ENCODE measurements around the gene PVALEF.
"Not testable (repeated sequence)": the region's sequence is repeated elsewhere in the genome, so short reads cannot be mapped to it uniquely, and the experiment has no call there.

PVALEF gene

DNA sequence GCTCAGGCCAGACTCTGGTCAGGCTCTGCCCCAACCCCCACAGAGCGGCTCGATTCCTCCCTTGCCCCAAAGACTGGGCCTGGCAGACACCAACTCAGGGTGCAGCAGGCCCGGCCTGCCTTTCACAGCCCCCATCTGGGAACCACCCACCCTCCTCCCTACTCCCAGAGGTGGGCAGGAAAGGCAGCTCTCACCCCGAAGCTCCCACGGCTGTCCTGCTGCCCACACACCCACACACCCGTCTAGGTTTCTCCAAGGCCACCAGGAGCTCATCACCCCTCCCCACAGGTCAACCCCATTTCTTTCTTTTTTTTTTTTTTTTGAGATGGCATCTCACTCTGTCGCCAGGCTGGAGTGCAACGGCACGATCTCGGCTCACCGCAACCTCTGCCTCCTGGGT, 53.7 kb downstream of the PVALEF start:
- DNase-seq (ENCODE audit: low read depth in 2 of 2), result no peak

DNA sequence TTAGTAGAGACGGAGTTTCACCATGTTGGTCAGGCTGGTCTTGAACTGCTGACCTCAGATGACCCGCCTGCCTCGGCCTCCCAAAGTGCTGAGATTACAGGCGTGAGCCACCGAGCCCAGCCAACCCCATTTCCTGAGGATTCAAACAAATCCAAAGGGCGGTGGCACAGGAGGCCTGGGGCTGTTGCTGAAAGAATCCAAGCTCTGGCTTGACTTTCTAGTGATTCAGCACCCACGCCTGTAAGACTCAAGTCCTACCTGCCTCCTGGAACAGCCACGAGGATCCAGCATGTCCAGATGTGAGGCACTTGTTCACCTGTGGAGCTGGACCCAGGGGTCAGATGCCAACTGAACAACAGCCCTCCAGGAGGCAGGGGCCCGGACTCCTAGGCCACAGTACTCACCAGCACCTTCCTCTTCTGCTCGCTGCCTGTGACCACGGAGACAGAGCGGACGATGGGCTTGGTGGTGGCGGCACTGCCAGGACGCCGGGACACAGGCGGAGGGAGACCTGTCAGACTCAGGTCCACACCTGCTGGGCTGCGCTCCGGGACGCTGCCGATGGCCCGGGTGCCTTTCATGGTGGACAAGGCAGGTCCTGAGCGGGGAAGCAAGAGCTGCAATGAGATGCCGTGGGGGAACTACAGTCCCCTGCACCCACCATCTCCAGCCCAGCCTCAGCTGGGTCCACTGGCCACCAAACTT, 54.3 kb downstream of the PVALEF start:
- no peak for DNase-seq (ENCODE audit: low read depth in 2 of 2)

DNA sequence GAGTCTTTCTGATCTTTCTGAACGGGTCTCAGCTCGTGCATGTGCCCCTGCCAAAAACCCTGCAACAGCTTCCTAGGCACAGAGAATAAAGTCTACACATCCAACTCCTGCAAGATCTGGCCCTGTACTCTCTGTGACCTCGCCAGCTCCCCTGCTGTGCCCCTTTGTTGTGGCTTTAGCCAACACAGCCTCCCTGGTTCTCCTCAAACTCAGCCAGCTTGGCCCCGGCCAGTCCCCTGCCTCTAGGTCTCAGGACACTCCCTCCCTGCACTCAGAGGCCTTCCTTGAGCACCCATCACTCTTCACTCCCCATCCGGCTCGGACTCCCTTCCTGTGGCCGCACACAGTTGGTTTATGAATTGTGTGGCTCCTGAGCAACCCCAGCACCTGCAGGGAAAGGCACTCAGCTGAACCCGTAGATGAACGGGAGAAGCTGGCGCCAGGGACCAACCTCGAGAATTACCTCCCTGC, 56.1 kb downstream of the PVALEF start:
- no peak for DNase-seq (ENCODE audit: low read depth in 2 of 2)

DNA sequence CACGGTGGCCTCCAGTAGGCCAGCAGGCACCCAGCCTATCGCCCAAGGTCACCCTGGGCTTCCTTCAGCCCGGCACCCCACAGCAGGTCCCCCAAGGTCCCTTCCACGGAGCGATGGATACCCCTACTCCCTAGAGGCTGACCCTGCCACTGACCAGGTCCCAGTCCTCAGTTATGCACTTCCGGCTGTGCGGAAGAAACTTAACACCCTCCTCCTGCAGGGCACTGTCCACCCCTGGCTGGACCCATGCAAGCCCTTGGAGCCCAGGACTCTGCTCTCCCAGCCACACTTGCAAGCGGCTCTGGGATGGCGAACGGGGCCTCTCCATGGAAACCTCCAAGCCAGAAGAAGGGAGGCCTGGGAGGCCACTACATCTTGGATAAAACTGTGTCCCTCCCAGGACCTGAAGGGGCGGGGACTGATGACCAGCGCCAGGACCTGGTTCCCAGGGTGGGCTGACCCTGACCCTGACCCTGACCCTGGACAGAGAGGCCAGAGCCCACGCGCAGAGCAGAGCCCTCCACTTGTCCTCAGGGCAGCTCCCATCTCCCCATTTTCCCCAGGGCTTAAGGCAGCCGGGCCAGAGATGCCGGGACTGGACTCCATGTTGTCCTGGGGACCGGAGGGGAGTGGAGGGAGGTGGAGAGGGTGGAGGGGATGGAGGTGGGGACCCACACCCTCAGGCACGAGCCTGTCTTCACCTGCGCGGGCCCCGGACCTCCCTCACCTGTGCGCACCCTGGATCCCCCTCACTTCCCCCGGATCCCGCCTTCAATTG, 56.7 kb downstream of the PVALEF start:
- no peak for DNase-seq (ENCODE audit: low read depth in 2 of 2)

DNA sequence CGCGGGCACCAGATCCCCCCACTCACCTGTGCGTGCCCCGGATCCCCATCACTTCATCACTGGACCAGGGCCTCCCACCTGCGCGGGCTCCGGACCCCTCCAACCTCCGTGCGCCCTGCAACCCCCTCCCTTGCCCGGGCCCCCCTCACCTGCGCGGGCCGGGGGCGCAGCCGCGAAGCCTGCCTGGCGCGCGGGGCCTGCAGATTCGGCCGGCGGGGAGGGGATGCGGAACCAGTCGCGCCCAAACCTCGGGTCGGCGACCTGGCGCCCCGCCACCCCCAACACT, 57.3 kb downstream of the PVALEF start:
- DNase-seq (ENCODE audit: low read depth in 2 of 2), result no peak

DNA sequence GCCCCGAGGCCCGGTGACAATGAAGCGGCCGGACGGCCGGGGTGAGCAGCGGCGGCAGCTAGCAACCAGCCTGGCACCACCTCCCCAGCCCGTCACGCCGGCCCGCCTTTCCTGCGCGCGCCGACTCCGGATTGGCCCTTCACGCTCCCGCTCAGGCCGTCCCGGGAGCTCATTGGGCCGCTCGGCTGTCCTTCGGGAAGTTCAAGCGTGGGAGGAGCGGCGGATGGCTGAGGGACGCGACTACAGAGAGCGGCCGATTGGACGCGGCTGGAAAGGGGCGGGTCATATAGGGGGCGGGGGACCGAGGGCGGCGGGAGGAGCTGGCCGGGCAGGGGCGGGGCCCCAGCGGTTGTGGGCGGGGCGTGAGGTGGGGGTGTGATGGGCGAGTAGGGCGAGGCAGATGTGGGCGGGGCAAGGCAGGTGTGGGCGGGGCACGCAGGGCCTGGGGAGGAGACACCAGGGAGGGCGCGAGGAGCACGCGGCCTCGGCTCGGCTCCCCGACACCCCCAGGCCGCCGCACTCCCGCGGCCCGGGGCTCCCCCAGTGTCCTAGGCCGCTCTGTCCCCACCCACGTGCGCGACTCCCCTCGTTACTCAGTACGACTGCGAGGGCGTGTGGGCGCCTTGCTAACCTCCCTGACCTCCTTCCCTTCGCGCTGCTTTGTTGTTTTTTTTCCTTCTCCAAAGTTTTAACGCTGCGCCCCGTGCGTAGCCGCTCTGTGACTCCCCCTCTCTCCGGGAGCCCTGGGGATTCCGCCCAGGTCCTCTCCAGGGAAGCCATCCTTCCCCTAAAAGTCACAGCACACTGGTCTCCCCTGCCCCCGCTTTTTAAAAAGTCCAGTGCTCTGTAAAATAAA, 57.8 kb downstream of the PVALEF start, which contains the start of gene CEP131:
CEP131 (minus strand) TSS at position 60 of the 856 bp plus-strand sequence. CDS start 2,909 bp downstream, outside the sequence.
- DNase-seq (ENCODE audit: low read depth in 2 of 2), result peak; percentile 100

DNA sequence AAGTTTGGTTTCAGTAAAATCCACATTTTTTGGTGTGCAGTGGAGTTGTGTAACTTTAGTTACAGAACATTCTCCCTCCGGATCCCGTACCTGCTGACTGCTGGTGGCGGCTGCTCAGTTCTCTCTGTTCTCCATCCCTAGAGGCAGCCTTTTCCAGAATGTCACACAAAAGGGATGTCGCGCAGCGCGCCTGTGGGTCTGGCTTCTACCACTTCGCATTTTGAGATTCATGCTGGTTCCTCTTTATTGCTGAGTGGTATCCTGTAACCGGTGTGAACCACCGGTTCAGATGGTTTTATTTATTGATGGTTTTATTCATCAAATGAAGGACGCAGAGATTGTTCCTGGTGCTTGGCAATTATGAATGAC, 58.4 kb downstream of the PVALEF start:
- no peak for DNase-seq (ENCODE audit: low read depth in 2 of 2)

DNA sequence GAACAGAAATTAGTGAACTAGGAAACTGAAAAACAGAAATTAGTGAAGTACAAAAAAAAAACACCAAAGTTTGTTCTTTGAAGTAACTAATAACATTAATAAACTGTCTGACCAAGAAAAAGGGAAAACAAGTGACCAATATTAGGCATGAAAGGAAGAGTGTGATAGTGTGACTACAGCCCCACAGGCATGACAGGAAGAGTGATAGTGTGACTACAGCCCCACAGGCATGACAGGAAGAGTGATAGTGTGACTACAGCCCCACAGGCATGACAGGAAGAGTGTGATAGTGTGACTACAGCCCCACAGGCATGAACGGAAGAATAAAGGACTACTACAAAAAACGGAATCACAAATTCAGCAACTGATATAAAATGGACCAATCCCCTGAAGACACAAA, 62.3 kb downstream of the PVALEF start:
- DNase-seq (ENCODE audit: low read depth in 2 of 2), result not testable (repeated sequence)

DNA sequence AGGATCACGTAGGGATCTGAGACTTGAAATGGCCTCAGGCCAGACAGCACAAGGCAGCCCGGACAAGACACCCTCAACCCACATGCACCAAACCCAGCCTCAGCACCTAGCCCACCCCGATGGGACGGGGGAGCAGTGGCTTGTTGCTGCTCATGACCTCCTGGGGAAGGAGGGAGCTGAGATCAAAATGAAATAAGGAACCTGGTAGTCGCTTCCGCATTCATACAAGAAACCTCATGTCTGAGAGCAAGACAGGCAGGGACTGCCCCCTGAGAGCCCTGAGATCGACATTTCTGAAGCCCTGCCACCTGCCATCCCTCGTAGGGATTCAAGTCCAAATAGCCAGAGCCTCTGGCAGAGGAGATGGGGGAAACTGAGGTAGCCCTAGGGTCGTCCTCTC, 63.1 kb downstream of the PVALEF start:
- no peak for DNase-seq (ENCODE audit: low read depth in 2 of 2)

DNA sequence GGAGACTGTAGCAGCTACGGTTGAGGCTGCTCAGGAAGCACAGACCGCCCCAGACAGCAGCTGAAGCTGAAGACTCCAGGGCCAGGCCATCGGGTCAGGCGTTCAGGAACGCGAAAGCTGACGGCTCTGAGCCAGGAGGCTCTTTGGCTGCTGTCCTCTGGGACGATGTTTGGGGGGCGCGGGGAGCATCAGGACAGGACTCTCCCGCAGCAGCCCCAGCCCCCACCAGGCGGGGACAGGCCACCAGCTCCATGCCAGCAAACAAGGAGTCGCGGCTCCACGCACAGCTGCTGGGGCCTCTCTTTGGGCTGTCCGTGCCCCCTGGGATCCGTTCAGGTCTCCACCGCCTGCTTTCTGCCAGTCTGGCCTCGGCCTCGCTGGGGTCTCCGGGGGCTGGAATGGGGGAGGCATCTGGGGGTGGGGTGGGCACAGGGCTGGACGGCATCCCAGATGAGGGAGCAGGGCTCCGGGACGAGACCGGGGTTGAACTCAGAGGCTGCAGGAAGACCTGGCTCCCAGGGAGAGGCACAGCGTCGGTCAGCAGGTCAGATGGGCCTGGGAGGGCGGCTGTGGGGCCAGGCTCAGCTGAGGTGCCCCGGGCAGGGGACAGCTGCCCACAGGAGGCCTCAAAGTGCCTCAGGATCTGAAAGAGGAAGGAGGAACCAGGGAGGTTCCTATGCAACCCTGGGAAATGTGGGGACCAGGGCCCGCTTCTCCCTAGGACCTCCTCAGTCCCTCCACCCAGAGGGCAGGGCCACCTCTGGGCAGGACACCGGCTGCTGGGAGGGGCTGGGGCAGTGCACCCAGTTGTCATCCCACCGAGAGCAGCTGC, 63.7 kb downstream of the PVALEF start:
- DNase-seq (ENCODE audit: low read depth in 2 of 2), result no peak

DNA sequence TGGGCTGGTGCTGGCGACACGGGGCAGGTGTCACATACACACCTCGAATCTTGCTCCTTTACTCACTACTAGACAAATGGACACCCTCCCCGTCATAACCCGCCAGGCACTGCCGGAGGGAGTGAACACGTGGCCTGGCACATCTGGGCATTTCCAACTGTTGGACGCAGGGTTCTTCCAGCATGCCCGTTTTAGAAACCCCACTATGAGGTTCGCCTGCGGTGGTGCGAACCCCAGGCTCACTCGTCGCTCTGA, 64.3 kb downstream of the PVALEF start:
- DNase-seq (ENCODE audit: low read depth in 2 of 2), result no peak

DNA sequence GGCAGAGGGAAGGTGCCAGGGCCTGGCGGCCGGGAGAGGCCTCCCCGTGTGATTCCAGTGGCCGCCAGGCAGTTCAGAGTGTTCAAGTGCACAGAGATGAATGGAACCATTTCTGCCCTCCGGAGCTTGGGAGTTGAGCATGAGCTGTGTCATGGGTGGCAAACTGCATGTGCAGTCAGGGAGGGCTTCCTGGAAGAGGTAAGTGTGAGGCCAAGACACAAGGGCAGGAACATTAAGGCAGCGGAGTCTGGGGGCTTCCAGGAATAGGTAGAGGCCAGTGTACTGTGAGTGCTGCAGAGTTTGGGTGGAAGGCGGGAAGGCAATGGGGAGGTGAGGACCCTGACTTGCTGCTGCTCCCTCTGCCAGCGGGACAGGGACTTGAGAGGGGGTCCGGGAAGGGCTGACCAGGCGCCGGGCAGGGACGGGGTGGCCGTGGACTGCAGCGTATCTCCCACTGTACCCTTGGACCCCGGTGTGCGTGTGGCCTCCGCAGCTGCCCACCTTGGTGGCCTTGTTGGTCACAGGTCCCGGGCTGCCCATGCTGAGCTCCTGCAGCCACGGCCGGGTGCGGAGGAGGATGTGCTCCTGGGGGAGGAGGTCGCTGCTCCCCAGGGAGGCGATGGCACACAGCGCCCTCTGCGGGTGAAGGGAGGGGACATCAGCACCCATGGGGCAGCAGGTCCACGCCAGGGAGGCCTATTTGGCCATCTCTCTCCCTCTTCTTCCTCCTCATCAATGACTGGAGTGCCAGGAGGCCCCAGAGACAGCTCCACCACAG, 64.9 kb downstream of the PVALEF start:
- no peak for DNase-seq (ENCODE audit: low read depth in 2 of 2)

DNA sequence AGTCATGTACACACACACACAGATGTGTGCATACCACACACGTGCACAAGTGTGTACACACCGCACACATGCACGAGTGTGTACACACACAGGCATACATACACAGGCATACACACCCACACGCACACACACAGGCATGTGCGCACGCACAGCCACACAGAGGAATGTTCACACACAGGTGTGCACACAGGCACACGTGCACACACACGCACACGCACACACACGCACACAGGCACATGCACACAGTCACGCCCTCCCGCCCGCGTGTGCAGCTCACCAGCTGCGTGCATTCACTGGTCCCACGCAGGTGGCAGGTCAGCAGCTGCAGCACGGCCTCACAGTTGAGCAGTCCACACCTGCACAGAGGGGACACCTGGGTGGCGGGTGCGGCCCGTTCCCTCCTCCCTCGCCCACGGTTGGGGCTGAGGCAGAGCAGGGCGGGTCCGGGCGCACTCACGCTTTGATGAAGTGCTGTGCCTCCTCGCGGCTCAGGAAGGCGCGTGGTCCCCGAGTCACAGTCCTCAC, 65.9 kb downstream of the PVALEF start:
- no peak for DNase-seq (ENCODE audit: low read depth in 2 of 2)

DNA sequence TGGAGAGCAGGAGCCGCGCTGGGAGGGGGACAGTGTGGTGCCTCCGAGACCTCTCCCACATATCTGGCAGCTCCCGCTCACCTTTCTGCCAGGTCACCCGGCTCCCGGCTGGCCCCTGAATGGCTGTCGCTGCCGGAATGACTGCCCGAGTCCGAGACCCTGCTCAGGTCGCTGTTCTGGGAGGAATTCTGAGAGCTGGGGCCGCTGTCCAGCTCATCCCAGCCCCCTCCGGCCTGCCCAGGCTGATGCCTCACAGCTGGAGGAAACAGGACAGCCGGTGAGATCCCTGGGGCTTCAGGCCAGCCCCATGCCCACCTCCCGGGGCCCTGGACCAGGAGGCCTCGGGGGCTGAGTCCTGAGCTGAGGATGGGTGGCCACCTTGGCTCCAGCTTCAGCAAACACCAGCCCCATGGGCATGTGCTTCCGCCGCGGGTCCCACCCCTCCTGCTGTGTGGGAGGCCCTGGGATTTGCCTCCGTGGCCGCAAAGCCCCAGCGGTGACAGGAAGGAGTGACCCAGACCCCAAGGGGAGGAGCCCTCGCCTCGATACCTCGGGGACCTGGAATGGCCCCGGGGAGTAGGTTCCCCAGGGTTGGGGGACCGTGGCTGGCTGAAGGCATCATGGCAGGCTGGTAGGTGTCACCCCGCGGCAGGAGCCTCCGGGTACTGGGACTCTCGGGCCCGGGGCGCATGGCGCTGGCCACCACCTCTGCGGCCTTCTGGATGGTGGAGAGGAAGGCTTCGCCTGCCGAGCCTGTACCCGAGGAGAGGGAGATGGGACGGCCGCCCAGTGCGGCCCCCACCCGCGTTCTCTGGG, 66.7 kb downstream of the PVALEF start:
- no peak for DNase-seq (ENCODE audit: low read depth in 2 of 2)

Data from stimulated activated CD4-positive, alpha-beta T cell treated with anti-CD3 and anti-CD28 coated beads, Interleukin-4, amount 100 ng/mL, for 48 hours (primary cell).